NCI-H69 (cell line): Measurements from ENCODE around the gene CRTC3.
"Not testable (repeated sequence)": the region's sequence is repeated elsewhere in the genome, so short reads cannot be mapped to it uniquely, and the experiment has no call there.

ENCODE experiments used
- DNase-seq: peaks from one replicate; lab custom pipeline; 2025; lab: John Stamatoyannopoulos, UW

Gene CRTC3

DNA sequence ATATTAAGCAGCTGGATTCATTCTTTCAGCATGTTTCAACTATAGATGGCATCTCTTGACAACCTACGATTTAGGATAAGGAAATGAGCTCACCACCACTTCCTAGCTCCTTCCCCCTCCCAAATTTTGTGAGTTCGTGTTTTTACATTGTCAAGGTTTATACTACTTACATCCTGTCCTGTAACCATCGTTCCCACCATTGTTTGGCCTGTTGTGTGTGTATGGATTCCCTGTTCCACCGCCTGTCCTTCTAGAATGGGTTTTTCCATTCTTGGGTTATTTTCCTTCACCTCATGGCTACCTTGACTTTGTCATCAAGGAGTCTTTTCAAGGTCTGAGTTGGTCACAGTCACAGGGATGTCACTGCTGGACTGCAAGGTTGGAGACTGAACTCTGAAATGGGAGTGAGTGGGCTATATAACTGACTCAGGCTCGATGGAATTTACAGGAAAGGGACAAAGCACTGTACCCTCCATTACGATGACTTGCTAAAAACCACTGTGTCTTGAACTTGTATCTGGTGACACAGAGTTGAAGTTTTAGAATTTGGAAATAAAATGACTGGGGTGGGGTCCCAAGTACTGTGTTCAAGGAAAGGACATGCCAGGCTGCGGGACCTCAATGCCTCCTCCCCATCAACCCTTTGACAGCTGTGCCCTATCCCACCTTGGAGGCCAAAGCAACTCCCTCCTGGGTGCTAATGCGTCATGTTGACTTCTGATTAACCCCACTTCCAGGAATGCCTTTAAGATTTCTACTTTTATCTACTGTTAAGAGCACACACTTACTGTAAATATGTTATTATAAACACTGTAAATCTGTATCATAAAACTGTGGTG, 120.6 kb downstream of the CRTC3 start:
- DNase-seq: no peak

DNA sequence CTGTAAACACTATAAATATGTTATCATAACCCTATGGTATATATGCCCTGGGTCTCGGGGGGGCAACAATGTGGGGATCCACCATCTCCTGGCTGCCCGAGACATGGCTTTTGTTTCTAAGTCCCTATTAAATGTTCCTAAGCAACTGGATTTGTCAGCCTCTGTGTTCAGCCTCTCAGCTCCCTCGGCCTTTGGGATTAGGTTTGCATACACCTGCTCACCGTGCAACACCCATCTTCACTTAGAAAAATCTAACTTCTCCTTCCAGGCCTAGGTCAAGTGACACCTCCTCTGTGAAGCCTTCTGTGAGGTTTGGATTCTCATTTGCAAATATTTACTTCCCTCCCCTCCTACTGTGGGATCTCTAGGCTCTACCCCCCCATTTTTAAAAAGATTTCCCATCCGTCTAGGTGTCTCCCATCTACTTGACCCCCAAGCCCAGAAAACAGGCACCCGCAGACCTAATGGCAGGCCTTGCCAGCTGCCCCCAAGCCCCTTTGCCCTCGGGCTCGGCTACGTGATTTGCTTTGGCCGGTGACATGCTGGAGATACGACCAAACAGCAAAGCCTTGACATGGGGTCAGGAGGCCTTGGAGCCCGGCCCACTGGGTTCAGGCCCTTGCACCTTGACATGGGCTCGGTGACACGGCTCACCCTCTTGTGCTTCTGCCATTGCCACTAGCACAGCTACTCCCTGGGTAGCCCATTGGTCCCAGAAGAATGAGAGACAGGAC, 121.4 kb downstream of the CRTC3 start:
- no peak for DNase-seq

- DNase-seq: no peak
Observed at GRCh38 chr15:90654233-90655136, 124.8 kb downstream of the CRTC3 start.

DNA sequence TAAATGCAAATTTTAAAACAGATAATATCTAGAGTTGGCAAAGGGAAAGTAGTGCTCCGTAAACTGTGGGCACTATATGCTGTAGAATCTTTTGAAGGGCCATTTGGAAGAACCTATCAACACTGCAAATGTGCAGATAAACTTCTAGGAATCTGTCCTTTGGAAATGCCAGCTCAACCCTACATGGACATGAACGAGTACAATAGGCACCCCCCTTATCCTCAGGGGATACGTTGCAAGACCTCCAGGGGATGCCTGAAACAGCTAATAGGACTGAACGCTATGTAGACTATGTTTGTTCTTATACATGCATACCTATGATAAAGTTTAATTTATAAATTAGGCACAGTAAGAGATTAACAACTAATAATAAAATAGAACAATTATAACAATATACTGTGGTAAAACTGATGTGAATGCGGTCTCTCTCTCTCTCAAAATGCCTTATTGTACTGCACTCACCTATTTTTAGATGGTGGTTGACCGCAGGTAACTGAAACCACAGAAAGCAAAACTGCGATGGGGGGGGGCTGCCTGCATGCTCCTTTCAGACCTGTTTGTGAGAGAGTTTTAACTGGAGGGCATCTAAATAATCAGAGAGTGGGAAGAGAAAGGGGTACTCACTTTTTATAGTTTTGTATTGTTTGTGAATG, 127.9 kb downstream of the CRTC3 start:
- DNase-seq: not testable (repeated sequence)

GRCh38 chr15:90659481-90659880, 129.8 kb downstream of the CRTC3 start:
- no peak for DNase-seq

- peak; percentile 38 for DNase-seq
Observed at GRCh38 chr15:90660195-90660998, 130.7 kb downstream of the CRTC3 start.

DNA sequence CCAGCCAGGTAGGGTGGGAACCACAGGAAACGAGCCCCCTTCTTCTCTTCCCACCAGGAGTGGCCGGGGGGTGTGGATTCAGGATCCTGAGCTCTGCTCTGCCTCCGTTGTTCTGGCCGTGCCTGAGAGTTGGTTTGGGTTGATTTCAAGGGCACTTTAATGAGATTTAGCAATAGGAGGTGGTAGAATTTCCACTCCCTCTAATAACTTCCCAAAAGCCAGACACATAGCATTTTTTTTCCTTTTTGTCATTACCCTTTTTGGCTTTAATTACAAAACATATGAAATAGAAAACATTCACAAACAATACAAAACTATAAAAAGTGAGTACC, 131.2 kb downstream of the CRTC3 start:
- not testable (repeated sequence) for DNase-seq

GRCh38 chr15:90664081-90664461, 134.3 kb downstream of the CRTC3 start:
- DNase-seq: not testable (repeated sequence)

- DNase-seq: peak; percentile 36
Observed at GRCh38 chr15:90664650-90665287, 135.0 kb downstream of the CRTC3 start.

GRCh38 chr15:90665288-90666134, 135.8 kb downstream of the CRTC3 start:
- DNase-seq: peak; percentile 74

- no peak for DNase-seq
Observed at GRCh38 chr15:90666135-90666909, 136.6 kb downstream of the CRTC3 start.

DNA sequence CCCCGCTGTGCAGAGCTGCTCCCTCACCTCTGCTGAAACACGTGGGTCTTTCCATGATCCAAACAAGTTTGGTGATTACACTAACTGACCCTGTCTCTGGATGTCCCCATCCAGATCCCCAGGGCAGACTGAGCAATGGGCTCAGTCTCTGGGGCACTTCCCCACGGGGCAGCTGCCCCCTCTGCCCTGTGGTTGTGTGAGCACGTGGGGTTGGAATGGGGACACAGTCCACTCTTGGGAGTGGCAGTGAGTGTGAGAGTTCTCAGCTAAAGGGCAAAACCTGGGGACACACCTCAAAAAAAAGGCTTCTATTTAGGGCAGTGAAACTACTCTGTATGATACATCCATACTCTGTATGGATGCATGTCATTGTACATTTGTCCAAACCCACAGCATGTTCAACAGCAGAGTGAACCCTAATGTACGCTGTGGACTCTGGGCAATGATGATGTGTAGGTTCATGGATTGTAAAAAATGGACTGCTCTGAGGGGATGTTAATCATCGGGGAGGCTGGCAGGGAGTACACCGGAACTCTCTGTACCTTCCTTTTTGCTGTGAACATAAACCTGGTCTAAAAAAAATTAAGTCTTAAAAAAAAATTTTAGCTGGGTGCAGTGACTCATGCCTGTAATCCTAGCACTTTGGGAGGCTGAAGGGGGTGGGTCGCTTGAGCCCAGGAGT, 137.5 kb downstream of the CRTC3 start:
- DNase-seq: no peak

- not testable (repeated sequence) for DNase-seq
Observed at GRCh38 chr15:90667755-90668345, 138.1 kb downstream of the CRTC3 start.

DNA sequence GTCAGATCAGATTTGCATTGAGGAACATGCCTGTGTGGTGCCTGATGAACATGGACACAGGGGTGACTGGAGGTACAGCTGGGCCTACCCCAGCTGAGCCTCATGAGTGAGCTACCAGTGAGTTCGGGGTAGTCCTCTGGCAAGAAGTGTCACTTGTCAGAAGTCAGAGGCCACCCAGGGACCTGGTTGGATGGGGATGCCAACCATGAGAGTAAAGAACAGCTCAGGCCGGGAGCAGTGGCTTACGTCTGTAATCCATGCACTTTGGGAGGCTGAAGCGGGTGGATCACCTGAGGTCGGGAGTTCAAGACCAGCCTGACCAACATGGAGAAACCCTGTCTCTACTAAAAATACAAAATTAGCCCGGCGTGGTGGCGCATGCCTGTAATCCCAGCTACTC, 140.9 kb downstream of the CRTC3 start:
- not testable (repeated sequence) for DNase-seq

- no peak for DNase-seq
Observed at GRCh38 chr15:90671216-90671615, 141.5 kb downstream of the CRTC3 start.

DNA sequence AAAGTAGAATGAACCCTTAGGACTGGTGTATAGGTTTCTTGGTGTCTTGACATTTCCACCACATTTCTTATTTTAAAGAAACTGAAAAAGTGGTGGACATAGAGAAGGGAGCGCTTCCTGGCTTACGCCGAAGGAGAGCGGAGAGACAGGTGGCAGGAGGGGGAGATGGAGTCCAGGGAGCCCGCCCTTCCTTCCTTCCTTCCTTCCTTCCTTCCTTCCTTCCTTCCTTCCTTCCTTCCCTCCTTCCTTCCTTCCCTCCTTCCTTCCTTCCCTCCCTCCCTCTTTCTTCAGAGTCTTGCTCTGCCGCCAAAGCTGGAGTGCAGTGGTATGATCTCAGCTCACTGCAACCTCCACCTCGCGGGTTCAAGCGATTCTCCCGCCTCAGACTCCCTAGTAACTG, 143.6 kb downstream of the CRTC3 start:
- not testable (repeated sequence) for DNase-seq

DNA sequence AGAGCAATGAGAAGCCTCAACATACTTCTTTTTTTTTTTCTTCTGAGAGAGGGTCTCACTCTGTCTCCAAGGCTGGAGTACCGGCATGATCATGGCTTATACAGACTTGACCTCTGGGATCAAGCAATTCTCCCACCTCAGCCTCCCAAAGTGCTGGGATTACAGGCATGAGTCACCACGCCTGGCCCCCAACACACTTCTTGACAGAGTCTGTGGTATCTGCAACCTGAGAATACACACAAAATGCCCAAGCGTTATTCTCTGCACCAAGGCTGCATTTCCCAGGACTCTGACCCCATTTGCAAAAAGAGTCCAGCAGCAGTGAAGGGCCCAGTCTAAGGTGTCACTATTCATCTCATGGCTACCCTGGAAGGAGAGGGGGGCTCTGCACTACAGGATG, 144.8 kb downstream of the CRTC3 start:
- DNase-seq: no peak

DNA sequence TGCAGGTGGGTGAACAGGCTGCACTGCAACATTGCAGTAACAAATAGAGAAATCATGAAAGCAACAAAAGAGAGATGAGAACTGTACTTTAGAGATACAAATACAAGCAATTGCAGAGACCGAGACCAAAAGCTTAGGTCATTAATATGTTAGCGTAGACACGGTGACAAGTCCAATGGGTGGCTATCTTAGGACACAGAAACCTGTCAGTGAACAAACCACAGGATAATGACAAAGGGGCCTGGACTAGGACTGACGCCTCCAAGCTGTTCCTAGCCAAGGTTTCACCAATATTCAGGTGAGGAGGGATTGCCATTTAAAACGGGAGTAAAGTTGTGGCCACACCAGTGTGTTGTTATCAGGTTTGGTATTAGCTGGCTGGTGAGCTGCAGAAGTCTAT, 145.7 kb downstream of the CRTC3 start:
- DNase-seq: no peak
